ENCODE results near the gene ASF1B.
"Not testable (repeated sequence)": the region's sequence is repeated elsewhere in the genome, so short reads cannot be mapped to it uniquely, and the experiment has no call there.

Gene ASF1B

GRCh38 chr19:14136509-14137281 is at the start of gene ASF1B:
TSS of gene ASF1B (minus strand) at chr19:14136589. CDS start at chr19:14136456, 133 bp downstream.
- DNase-seq (ENCODE audit: low read depth) = peak; percentile 93

GRCh38 chr19:14185691-14186090 is 49.3 kb upstream of the ASF1B start:
- DNase-seq (ENCODE audit: low read depth) = not testable (repeated sequence)

- no peak for DNase-seq (ENCODE audit: low read depth)
Measured at GRCh38 chr19:14185158-14185557, 48.8 kb upstream of the ASF1B start.

- no peak for DNase-seq (ENCODE audit: low read depth)
Measured at GRCh38 chr19:14183741-14184350, 47.5 kb upstream of the ASF1B start.

- DNase-seq (ENCODE audit: low read depth) = no peak
Measured at GRCh38 chr19:14182476-14182875, 46.1 kb upstream of the ASF1B start.

DNA sequence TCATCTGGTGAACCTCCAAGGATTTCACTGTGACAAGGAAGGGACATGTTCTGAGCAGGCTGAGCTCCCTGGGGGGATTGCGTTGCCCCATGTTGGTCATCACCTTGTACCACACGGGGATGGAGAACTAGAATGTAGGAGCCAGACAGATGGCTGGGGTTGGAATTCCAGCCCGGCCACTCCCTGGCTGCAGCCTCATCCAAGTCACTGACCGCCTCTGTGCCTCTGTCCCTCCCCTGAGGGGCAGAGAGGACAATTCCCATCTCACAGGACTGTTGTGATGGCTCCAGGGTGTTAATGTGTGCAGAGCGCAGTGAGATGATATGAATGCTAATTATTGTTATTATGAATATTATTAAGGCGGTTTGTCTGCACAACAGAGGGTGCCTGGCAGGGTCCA is 45.5 kb upstream of the ASF1B start:
- no peak for DNase-seq (ENCODE audit: low read depth)

DNA sequence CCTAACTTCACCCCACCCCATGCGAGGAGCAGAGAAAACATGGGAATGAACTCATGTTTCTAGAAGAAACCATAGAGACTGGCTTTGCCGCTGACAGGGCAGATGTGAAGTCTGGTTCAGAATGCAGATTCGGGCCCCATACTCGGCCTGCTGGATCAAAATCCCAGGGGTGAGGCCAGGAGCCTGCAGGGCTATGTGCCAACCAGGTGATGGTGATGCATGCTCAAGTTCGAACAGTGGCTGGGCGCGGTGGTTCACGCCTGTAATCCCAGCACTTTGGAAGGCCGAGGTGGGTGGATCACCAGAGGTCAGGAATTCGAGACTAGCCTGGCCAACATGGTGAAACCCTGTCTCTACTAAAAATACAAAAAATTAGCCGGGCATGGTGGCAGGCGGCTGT is 44.8 kb upstream of the ASF1B start:
- DNase-seq (ENCODE audit: low read depth) = not testable (repeated sequence)

DNA sequence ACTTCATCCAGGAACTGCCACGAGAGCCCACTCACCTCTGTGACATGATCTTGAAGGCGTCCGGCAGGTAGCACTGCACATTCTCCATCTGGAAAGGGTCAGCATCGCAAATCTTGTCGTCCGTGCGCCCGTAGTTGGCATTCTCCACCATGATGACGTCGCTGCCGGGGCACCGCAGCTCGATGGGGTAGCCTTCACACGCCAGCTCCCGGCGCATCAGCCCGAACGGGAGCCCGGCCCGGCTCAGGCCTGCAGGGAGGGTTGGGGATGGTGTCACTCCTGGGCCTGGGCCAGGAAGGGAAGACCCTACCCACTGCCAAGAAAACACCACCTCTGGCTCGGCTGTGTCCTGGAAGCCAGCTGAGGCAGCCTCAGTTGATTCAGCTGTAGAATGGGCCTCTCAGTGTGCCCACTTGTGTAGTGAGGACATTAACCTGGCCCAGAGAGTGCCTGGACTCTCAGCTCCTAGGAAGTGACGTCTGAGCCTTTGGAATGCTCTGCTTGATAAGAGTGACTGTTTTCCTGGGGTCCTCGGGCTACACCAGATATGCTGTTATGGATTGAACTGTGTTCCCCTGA is 41.2 kb upstream of the ASF1B start:
- no peak for DNase-seq (ENCODE audit: low read depth)

GRCh38 chr19:14175351-14175792 is 39.0 kb upstream of the ASF1B start:
- DNase-seq (ENCODE audit: low read depth) = no peak

DNA sequence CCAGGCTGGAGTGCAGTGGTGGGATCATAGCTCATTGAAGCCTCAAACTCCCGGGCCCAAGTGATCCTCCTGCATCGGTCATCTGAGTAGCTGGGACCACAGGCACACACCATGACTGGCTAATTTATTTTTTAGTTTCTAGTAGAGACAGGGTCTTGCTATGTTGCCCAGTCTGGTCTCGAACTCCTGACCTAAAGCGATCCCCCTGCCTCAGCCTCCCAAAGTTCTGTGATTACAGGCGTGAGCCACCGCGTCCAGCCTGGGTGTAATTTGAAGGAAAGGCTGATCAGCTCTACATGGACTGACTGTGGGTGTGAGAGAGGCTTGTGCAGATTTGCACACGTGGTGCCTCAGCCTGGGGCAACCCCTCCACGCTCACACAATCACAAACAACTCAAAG is 38.5 kb upstream of the ASF1B start:
- no peak for DNase-seq (ENCODE audit: low read depth)

DNA sequence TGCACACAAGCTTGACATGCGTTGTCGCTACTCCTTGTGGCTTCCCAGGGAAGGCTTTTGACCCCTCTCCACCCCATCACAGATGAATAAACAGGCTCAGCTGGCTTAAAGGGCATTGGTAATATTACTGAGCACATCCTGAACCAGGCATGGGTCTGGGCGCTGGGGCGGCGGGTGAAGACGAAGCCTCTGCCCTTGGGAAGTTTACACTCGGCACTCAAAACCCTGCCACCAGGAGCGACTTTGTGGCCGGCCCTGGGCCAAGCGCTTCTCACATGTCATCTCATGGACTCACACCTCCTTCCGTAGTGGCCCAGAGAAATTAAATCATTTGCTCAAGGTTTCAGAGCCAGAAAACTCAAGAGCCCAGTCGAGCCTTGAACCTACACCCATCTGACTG is 32.6 kb upstream of the ASF1B start:
- no peak for DNase-seq (ENCODE audit: low read depth)

DNA sequence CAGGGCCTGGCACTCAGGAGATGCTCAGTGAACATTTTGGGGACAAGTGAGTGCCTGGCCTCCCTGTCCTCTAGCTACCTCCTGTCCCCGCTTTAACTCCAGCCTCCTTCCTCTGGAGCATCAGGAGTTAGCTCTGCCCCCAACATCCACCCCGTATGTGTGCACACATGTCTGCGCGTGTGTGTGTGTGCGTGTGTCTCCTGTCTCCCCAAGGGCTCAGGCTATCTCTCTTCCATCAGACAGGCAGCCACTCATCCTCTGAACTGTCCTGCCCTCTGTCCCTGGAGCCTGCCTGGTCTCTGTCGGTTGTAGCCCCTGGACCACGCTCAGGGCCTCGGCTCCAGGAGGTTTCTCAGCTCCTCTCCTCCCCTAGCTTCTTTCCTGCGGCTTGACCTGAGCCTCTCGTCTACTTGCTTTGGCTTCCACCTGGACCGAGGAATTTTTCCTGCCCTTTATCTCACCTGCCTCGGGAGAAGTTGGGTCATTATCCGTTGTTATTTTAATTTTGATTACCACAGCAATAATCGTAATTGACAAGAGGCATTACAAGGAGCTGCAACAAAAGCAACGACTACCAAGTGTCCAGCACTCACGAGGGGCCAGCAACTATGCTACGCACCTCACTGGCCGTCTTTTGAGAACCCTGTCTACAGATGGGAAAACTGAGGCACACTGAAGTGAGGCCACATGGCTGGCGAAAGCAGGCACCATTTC is 32.0 kb upstream of the ASF1B start:
- DNase-seq (ENCODE audit: low read depth) = no peak

DNA sequence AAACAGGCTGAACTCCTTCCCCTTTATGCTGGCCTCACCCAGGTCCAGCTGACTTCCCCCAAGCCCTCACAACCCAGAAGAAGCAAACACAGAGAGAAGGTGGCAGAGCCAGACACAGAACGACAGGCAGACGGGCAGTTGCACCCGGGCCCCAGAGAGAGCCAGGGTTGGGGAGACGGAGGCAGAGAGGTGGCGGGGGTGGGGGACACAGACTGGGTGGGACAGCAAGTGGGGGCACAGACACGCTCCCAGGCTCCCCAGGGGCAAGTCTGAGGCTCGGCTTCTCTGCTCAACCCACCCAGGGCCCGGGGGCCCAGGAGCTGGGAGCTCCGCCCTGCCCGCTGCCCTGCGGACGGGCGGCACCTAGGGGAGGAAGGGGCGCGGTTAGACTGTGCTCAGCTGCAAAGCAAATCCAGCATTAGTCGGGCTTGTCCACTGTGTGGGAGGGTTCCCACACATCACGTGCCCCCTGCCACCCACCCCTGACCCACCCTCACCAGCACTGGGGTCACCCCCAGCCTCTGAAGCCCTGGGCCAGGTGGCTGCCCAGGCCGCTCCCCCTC is 31.3 kb upstream of the ASF1B start:
- DNase-seq (ENCODE audit: low read depth) = no peak

DNA sequence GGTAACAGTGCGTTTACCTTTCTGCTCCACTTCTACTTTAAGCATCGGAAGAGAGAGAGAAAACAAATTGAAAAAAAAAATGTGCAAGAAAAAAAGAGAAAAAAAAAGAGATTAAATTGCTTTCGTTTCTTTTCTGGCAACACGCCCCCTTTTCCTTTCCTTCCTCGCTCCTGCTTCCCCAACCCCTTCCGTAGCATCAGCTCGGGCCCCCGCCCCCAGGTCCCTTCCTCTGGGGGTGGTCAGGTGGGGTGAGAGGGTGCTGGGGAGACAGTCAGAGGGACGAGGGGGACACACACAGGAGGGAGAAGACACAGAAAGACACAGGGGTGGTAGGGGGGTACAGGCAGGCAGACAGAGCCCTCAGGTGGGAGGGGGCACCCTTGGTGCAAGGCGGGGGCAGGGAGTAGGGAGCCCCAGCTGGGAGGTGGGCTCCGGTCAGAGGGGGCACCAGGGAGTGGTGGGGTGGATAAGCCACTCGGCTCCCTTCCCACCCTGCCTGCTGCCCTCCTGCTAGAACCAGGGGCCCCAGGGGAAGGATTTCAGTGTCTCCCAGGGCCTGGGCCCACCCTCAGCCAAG is 30.7 kb upstream of the ASF1B start:
- no peak for DNase-seq (ENCODE audit: low read depth)

DNA sequence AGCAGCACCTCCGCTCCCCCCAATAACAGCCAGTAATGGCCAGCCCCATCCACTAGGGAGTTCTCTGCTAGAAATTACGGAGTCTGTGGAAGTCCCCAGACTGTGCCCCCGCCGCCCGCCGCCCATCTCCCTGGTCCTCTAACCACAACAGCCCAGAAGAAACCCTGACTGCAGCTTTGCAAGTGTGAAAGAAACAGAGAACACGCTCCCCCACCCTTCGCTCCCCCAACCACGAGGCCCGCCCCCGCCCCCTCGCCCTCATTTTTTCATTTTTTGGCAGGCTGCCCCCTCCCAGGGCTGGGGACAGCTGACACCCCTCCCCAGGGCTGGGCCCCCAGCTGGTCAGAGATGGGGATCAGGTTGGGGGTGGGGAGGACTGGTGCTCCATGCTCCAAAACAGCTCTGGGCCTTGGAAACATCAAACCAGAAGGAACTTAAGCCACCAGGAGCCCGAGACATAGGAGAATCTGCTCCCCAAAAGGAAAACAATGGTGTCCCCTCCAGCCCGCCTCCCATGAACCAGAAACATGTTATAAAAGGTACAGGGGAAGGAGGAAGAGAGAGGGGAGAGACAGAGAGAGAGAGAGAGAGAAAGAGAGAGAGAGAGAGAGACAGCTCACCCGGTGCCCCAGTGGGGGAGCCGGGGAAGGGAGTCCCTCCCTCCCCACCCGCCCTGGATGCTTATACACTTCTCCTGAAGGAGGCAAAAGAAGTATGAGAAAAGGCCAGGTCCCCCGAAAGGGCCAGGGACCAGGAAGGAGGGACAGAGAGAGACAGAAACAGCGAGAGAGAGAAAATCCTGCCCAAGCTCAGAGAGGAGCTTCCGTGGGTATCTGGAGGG is 29.8 kb upstream of the ASF1B start:
- no peak for DNase-seq (ENCODE audit: low read depth)

DNA sequence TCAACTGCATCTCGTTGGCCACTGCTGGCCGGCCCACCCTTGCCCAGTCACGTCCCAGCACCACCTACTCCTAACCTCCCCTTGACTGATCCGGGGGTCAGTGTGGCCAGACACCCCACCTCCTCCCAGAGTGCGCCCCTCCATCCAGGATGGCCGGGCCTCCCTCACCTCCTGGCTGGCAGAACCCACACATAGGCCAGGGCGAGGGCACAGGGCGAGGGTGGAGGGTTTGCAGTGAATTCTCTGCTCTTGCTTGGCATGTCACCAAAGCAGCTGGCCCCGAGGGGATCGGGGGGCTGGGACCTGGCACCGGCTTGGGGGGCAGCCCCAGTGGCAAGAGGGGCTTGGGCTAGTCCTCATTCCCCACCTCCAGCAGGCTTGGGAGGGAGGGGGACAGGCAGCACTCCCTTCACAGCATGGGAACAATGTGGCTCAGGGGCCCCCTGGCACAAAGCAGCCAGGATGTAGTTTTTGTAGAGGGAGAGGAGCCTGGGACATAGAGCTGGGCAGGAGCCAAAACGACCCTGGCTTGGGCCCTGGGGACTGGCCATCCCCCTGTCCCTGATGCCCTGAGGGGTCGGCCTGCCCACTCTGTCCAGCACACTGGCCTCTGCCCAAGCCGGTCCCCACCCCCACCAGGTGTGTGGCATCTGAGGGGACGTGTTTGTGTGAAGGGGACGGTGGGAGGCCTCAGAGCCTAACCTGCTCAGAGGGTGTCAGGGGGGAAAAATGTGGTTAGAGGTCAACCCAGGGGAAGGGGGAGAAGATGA is 28.5 kb upstream of the ASF1B start:
- DNase-seq (ENCODE audit: low read depth) = no peak

DNA sequence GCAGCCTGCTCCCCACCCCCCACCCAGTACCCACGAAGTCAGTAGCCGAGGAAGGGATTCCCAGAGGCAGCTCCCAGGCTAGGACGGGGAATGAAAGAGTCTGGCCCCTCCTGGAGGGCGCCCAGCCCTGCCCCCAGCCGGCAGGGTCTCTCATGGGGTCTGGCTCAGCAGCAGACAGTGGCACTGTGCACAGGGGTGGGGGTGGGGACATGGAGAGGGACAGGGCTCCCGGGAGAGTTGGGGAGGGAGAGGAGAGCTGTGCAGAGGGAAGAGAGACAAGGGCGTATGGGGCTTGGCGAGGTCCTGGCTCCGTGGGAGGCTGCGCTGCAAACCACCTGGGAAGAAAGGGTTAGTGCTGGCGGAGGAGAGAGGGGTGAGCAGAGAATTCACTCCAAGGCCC is 27.7 kb upstream of the ASF1B start:
- no peak for DNase-seq (ENCODE audit: low read depth)

GRCh38 chr19:14162871-14163297 is 26.5 kb upstream of the ASF1B start:
- DNase-seq (ENCODE audit: low read depth) = no peak

- no peak for DNase-seq (ENCODE audit: low read depth)
Measured at GRCh38 chr19:14161305-14161704, 24.9 kb upstream of the ASF1B start.

- no peak for DNase-seq (ENCODE audit: low read depth)
Measured at GRCh38 chr19:14160017-14160703, 23.8 kb upstream of the ASF1B start.
